ENCODE measurements around the gene SSUH2. TPM values are rescaled to one million over a fixed set of nuclear protein-coding genes. Genes with fewer than 3 reads are reported as not detected.
"Not testable (repeated sequence)": the region's sequence is repeated elsewhere in the genome, so short reads cannot be mapped to it uniquely, and the experiment has no call there.

The SSUH2 gene
- total RNA-seq, 2 experiments from 2014 or later = 0.16 TPM; not detected in 1

GRCh38 chr3:8655387-8655835 lies 10.8 kb upstream of the SSUH2 start:
- Histone ChIP-seq H3K4me1 (ENCODE audit: insufficient read depth, low read length, poor library complexity, severe bottlenecking) (peaks cover 34% of the 10 kb centered on the region), H3K4me3 (ENCODE audit: low read depth, low read length, poor library complexity, severe bottlenecking) (no peak overlapping the region), H3K79me2 (ENCODE audit: insufficient read depth, low read depth, low read length) (no peaks in the 10 kb centered on the region), H3K9me2 (ENCODE audit: insufficient read depth, low read length) (no peaks in the 10 kb centered on the region), H2AFZ (ENCODE audit: low read length) (no peak overlapping the region), H4K20me1 (ENCODE audit: insufficient read depth, low read length) (no peaks in the 10 kb centered on the region), H3K4me2 (ENCODE audit: low read length) (no peak overlapping the region), H3K36me3 (ENCODE audit: insufficient read depth, low read length) (no peaks in the 10 kb centered on the region), H3K27ac (ENCODE audit: low read depth, low read length, poor library complexity, severe bottlenecking) (no peak overlapping the region), H3K9me3 (ENCODE audit: low read length) (no peaks in the 10 kb centered on the region)
- ChIA-PET CTCF (ENCODE audit: unreplicated experiment) (no interaction called here), POLR2A (no interaction called here)
- intact Hi-C loops (cut with micrococcal nuclease; ENCODE audit: unreplicated experiment) = no loop called here
- BruUV-seq (replicated peaks) = no TSS peak
- TF ChIP-seq CTCF (conservative IDR thresholded peaks at IDR 0.05; ENCODE audit: low read length) = no peak
- TF ChIP-seq EZH2phosphoT487 (IDR thresholded peaks at IDR 0.05; ENCODE audit: borderline replicate concordance, low read depth, low read length) = no peak
- DNase-seq (ENCODE audit: low spot score) = no peak

- H4K20me1 ChIP-seq (ENCODE audit: insufficient read depth, low read length); H3K36me3 ChIP-seq (ENCODE audit: insufficient read depth, low read length); H3K9me3 ChIP-seq (ENCODE audit: low read length); POLR2A ChIA-PET; H2AFZ ChIP-seq (ENCODE audit: low read length); BruUV-seq (replicated peaks); H3K4me3 ChIP-seq (ENCODE audit: low read depth, low read length, poor library complexity, severe bottlenecking); H3K4me2 ChIP-seq (ENCODE audit: low read length); DNase-seq (ENCODE audit: low spot score); intact Hi-C loops (cut with micrococcal nuclease; ENCODE audit: unreplicated experiment); H3K79me2 ChIP-seq (ENCODE audit: insufficient read depth, low read depth, low read length); H3K27ac ChIP-seq (ENCODE audit: low read depth, low read length, poor library complexity, severe bottlenecking); H3K9me2 ChIP-seq (ENCODE audit: insufficient read depth, low read length); CTCF ChIA-PET (ENCODE audit: unreplicated experiment): not testable (repeated sequence)
- H3K4me1 ChIP-seq (ENCODE audit: insufficient read depth, low read length, poor library complexity, severe bottlenecking) = peaks cover 27% of the 10 kb centered on the region
Observed at GRCh38 chr3:8654572-8655329, 10.2 kb upstream of the SSUH2 start.

- H3K4me3 ChIP-seq (ENCODE audit: low read depth, low read length, poor library complexity, severe bottlenecking) = no peak overlapping the region
- no peaks in the 10 kb centered on the region for H3K9me2 ChIP-seq (ENCODE audit: insufficient read depth, low read length)
- no peaks in the 10 kb centered on the region for H3K79me2 ChIP-seq (ENCODE audit: insufficient read depth, low read depth, low read length)
- peaks cover 19% of the 10 kb centered on the region for H3K4me1 ChIP-seq (ENCODE audit: insufficient read depth, low read length, poor library complexity, severe bottlenecking)
- TF ChIP-seq CTCF (conservative IDR thresholded peaks at IDR 0.05; ENCODE audit: low read length) (no peak), EZH2phosphoT487 (IDR thresholded peaks at IDR 0.05; ENCODE audit: borderline replicate concordance, low read depth, low read length) (no peak)
- no peaks in the 10 kb centered on the region for H3K36me3 ChIP-seq (ENCODE audit: insufficient read depth, low read length)
- H3K27ac ChIP-seq (ENCODE audit: low read depth, low read length, poor library complexity, severe bottlenecking) = no peak overlapping the region
- intact Hi-C loops (cut with micrococcal nuclease; ENCODE audit: unreplicated experiment) = no loop called here
- DNase-seq (ENCODE audit: low spot score) = no peak
- H3K4me2 ChIP-seq (ENCODE audit: low read length) = no peak overlapping the region
- POLR2A ChIA-PET = no interaction called here
- no peaks in the 10 kb centered on the region for H3K9me3 ChIP-seq (ENCODE audit: low read length)
- BruUV-seq (replicated peaks) = no TSS peak
- H4K20me1 ChIP-seq (ENCODE audit: insufficient read depth, low read length) = no peaks in the 10 kb centered on the region
- H2AFZ ChIP-seq (ENCODE audit: low read length) = no peak overlapping the region
- CTCF ChIA-PET (ENCODE audit: unreplicated experiment) = no interaction called here
Observed at GRCh38 chr3:8653800-8654408, 9.3 kb upstream of the SSUH2 start.

All from OCI-LY7 (cell line).